ENCODE data around the gene DAZ1. TPM values are rescaled to one million over a fixed set of nuclear protein-coding genes. Genes with fewer than 3 reads are reported as not detected.
"Not testable (repeated sequence)": the region's sequence is repeated elsewhere in the genome, so short reads cannot be mapped to it uniquely, and the experiment has no call there.

The DAZ1 gene, protein sequence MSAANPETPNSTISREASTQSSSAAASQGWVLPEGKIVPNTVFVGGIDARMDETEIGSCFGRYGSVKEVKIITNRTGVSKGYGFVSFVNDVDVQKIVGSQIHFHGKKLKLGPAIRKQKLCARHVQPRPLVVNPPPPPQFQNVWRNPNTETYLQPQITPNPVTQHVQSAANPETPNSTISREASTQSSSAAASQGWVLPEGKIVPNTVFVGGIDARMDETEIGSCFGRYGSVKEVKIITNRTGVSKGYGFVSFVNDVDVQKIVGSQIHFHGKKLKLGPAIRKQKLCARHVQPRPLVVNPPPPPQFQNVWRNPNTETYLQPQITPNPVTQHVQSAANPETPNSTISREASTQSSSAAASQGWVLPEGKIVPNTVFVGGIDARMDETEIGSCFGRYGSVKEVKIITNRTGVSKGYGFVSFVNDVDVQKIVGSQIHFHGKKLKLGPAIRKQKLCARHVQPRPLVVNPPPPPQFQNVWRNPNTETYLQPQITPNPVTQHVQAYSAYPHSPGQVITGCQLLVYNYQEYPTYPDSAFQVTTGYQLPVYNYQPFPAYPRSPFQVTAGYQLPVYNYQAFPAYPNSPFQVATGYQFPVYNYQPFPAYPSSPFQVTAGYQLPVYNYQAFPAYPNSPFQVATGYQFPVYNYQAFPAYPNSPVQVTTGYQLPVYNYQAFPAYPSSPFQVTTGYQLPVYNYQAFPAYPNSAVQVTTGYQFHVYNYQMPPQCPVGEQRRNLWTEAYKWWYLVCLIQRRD
- not detected in 2 replicates for total RNA-seq

DNA sequence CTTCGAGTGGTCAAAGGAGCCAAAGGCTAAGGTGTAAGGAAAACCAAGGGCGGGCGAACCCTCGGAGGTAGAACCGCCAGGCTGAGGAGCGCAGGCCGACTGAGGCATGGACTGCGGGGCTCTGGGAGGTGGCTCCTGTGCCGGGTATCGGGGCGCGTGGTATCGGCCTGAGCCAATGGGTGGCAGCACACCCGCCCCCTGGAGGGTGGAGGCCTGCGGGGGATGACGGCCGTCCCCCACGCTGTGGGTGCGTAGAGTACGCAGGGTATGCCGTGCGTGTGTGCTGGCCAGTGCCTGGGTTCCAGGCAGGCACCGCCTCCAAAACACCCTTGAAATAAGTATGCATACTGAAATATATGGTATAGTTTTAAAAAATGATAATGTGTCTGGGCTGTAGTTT lies at the start of gene DAZ1:
Gene DAZ1 (minus strand): TSS at position 101 of the 400 bp plus-strand sequence. CDS start 208 bp downstream, outside the sequence.
- H3K4me1 Mint-ChIP-seq (ENCODE audit: low read depth); intact Hi-C loops (cut with micrococcal nuclease); H3K9me3 Mint-ChIP-seq; H3K27me3 Mint-ChIP-seq (ENCODE audit: insufficient read depth); H3K4me3 Mint-ChIP-seq; H3K36me3 Mint-ChIP-seq (ENCODE audit: low read depth); DNase-seq (ENCODE audit: low spot score); H3K27ac Mint-ChIP-seq: not testable (repeated sequence)

DNA sequence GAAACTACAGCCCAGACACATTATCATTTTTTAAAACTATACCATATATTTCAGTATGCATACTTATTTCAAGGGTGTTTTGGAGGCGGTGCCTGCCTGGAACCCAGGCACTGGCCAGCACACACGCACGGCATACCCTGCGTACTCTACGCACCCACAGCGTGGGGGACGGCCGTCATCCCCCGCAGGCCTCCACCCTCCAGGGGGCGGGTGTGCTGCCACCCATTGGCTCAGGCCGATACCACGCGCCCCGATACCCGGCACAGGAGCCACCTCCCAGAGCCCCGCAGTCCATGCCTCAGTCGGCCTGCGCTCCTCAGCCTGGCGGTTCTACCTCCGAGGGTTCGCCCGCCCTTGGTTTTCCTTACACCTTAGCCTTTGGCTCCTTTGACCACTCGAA lies 20.4 kb upstream of the DAZ1 start, which contains the start of gene DAZ2:
Gene DAZ2 (plus strand): TSS at position 301 of the 400 bp plus-strand sequence. CDS start 208 bp downstream, outside the sequence.
- DNase-seq (ENCODE audit: low spot score); H3K4me3 Mint-ChIP-seq; H3K9me3 Mint-ChIP-seq; intact Hi-C loops (cut with micrococcal nuclease); H3K27me3 Mint-ChIP-seq (ENCODE audit: insufficient read depth); H3K27ac Mint-ChIP-seq; H3K36me3 Mint-ChIP-seq (ENCODE audit: low read depth); H3K4me1 Mint-ChIP-seq (ENCODE audit: low read depth): not testable (repeated sequence)

DNA sequence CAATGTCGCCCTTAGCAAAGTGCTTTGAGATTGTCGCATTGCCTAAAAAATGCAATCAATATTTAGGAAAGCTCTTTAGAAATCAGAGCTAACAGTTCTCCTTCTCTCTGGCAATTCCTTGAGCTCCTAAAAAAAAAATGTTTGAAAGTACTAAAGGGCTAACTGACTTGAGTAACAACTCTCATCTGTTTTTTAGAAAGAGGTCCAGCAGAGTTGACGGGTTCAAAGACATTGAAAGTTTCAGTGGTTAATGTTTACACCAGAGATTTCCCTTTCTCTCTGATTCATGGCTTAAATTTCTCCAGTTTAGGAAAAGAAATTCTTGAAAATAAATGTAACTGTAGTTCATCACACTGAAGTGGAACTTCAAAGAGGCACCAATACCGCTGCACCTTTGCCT lies 11.9 kb upstream of the DAZ1 start:
- H3K27ac Mint-ChIP-seq; H3K36me3 Mint-ChIP-seq (ENCODE audit: low read depth); H3K9me3 Mint-ChIP-seq; intact Hi-C loops (cut with micrococcal nuclease); DNase-seq (ENCODE audit: low spot score); H3K4me1 Mint-ChIP-seq (ENCODE audit: low read depth); H3K27me3 Mint-ChIP-seq (ENCODE audit: insufficient read depth); H3K4me3 Mint-ChIP-seq: not testable (repeated sequence)

DNA sequence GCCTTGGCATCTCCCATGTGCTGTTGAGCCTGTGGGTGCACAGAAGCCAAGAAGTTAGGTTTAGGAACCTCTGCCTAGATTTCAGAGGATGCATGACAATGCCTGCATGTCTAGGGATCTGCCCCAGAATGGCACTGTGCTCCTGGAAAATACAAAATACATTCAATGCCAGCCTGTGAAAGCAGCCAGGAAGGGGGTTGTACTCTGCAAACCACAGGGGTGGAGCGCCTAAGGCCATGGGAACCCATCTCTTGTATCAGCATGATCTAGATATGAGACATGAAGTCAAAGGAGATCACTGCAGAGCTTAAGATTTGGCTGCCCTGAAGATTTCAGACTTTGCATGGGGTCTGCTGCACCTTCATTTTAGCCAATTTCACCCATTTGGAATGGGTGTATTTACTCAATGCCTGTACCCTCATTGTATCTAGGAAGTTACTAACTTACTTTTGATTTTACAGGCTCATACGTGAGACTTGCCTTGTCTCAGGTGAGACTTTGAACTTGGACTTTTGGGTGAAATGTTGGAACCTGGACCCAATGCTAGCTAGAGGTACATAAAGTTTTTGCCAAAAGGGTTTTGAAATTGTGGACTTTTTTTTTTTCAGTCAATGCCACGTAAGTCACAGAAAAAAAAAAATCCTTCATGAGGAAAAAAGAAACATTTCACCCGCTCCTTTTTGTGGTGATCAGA lies 11.1 kb upstream of the DAZ1 start:
- H3K4me1 Mint-ChIP-seq (ENCODE audit: low read depth); DNase-seq (ENCODE audit: low spot score); H3K4me3 Mint-ChIP-seq; intact Hi-C loops (cut with micrococcal nuclease); H3K27me3 Mint-ChIP-seq (ENCODE audit: insufficient read depth); H3K27ac Mint-ChIP-seq; H3K9me3 Mint-ChIP-seq; H3K36me3 Mint-ChIP-seq (ENCODE audit: low read depth): not testable (repeated sequence)

DNA sequence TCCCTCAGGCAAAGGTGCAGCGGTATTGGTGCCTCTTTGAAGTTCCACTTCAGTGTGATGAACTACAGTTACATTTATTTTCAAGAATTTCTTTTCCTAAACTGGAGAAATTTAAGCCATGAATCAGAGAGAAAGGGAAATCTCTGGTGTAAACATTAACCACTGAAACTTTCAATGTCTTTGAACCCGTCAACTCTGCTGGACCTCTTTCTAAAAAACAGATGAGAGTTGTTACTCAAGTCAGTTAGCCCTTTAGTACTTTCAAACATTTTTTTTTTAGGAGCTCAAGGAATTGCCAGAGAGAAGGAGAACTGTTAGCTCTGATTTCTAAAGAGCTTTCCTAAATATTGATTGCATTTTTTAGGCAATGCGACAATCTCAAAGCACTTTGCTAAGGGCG lies 8.6 kb upstream of the DAZ1 start:
- H3K27ac Mint-ChIP-seq; H3K4me1 Mint-ChIP-seq (ENCODE audit: low read depth); H3K9me3 Mint-ChIP-seq; DNase-seq (ENCODE audit: low spot score); intact Hi-C loops (cut with micrococcal nuclease); H3K4me3 Mint-ChIP-seq; H3K27me3 Mint-ChIP-seq (ENCODE audit: insufficient read depth); H3K36me3 Mint-ChIP-seq (ENCODE audit: low read depth): not testable (repeated sequence)

Other genes with a start within 250 kb of the DAZ1 start
- not detected in 2 replicates for gene BPY2, start 214.7 kb downstream of the DAZ1 start, total RNA-seq
- not detected in 2 replicates for gene DAZ2, start 20.5 kb upstream of the DAZ1 start, total RNA-seq

All from activated T-helper 1 cell treated with anti-CD3 and anti-CD28 coated beads, Interleukin-12 subunit alpha, Interleukin-12 subunit beta, Interleukin-2, Interleukin-4 antibody, amounts not matched to agents 30 ng/mL and 10 ng/mL and 1 ng/mL, durations not matched to agents 14 hours and 24 hours and 36 hours (primary cell).